IPS-18c (cell line): ENCODE measurements around the gene LAMC1.

Experiments
- H3K4me3 ChIP-seq: 2 replicates; pipeline ENCODE4 v1.7.0; 2013; ENCODE audit warnings: low read depth, mild to moderate bottlenecking, low read length, moderate library complexity; ENCODE audit not compliant: insufficient read depth
- H3K9me3 ChIP-seq: one replicate; pipeline ENCODE4 v1.6.1; 2013; ENCODE audit warnings: mild to moderate bottlenecking, low read length, moderate library complexity; ENCODE audit not compliant: control insufficient read depth, insufficient read depth

The LAMC1 gene

DNA sequence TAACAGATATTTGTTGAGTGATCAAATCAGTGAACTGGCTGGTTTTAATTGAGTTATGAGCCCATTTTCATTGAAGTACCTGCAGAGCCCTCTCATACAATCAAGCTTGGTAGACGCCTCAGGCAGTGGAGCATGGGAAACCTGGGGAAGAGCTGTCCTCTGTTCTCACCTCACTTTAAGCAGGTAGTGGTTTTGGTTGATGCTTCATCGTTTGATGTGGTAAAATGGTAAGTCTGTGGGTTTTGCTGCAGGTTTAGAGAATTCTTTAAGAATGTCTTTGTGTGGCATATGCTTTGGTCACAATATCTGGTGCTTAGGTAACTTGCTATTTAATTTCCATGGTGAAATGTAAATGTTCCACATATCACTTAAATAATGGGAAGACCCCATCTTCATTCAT, 10.0 kb downstream of the LAMC1 start:
- Histone ChIP-seq H3K9me3 (no peaks in the 10 kb centered on the region), H3K4me3 (no peak overlapping the region)

GRCh38 chr1:183034682-183035081, 11.5 kb downstream of the LAMC1 start:
- no peak overlapping the region for H3K4me3 ChIP-seq
- no peaks in the 10 kb centered on the region for H3K9me3 ChIP-seq

GRCh38 chr1:183038333-183038866, 15.2 kb downstream of the LAMC1 start:
- H3K4me3 ChIP-seq, result no peak overlapping the region
- no peaks in the 10 kb centered on the region for H3K9me3 ChIP-seq

DNA sequence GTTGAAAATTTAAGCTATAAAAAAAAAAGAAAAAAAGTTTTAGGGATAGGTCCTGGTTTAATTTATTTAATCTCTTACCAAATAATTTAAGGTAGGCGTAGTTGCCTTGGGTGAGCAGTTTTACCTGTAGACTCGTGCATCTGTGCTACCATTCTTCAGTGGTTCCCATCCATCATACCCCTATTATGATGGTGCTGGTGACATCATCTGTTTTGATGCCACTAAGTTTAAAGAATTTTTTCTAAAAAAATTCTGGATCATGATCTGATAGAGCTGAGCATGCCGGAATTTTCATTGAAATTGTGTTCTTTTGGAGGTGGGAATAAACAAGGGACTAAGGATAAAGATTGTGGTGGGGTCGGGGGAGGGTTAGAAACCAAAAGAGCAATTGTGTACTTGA, 15.7 kb downstream of the LAMC1 start:
- Histone ChIP-seq H3K9me3 (no peaks in the 10 kb centered on the region), H3K4me3 (no peak overlapping the region)

- H3K9me3 ChIP-seq, result no peaks in the 10 kb centered on the region
- no peak overlapping the region for H3K4me3 ChIP-seq
Measured at GRCh38 chr1:183039330-183039729, 16.1 kb downstream of the LAMC1 start.

DNA sequence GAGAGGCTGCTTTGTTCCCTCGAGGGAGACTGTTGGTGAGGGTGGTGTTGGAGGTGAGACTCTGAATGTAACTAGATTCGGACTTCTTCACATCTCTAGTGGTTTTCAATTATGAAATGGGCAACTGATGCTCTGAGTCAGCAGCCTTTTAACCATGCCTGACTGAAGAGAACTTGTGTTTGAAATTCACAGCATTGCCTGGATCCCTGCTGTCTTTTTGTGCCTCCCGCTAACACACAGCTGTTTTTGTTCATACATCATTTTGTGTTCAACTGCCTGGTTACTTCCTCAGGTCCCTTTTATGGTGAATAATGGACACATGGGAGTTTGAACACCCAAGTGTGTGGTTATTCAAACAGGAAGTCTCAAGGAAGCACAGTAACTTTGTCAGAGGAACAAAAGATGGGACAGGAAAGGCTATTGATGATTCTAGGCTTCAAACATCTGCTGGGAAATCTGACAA, 16.8 kb downstream of the LAMC1 start:
- H3K4me3 ChIP-seq, result no peak overlapping the region

GRCh38 chr1:183040547-183040971, 17.3 kb downstream of the LAMC1 start:
- Histone ChIP-seq H3K9me3 (no peaks in the 10 kb centered on the region), H3K4me3 (no peak overlapping the region)

More for the DNA sequence above, 16.8 kb downstream of the LAMC1 start:
- H3K9me3 ChIP-seq, result no peaks in the 10 kb centered on the region

DNA sequence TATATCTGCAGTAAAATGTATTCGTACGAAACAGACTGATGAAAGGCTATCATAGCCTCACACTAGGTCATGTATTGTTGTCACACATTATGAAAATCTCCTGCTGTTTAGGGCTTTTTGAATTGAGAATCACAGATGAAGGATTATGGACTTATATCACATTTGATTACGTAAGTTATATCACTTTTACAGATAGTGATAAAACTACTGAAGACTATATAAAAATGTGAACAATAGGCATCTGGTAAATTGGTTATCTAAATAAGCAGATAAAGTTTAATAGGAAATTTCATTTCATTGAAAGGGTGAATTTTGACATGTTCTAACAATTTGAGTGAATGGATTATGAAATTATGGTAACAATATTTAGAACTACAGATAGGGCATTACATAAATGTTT, 20.0 kb downstream of the LAMC1 start:
- no peak overlapping the region for H3K4me3 ChIP-seq
- no peaks in the 10 kb centered on the region for H3K9me3 ChIP-seq

- no peaks in the 10 kb centered on the region for H3K9me3 ChIP-seq
- H3K4me3 ChIP-seq, result no peak overlapping the region
Measured at GRCh38 chr1:183043872-183044854, 20.9 kb downstream of the LAMC1 start.

DNA sequence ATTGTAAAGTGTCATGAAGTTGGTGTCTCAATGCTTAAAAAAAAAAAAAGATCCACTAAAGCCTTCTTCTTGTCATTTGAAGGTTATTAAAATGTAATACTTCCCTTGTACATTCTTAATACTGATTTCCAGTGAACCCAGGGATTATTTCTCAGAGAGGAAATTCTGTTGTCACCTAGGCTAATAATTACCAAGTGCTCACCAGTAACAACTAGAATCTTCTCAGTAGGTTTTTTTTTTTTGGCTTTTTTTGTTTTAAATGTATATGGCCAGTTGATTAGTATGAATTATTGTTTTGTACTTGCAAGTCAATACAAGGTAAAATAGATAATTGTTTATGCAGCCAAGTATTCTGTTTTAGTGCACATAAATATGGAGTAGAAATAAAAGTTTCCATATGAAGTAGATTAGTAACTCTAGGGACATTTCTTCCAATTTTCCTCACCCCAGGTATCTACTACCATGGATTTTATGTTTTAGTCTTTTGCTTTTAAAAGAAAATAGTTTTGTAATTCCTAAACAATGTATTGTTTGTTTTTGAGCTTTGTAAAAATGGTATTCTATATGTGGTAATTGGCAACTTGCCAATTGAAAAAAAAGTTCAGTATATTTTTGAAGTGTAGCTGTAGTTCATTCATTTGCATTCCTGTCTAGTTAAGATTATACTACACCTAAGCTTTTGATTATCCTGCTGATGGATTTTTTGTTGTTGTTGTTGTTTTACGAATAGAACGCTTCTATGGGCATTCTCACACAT, 21.9 kb downstream of the LAMC1 start:
- H3K9me3 ChIP-seq, result no peaks in the 10 kb centered on the region
- H3K4me3 ChIP-seq, result no peak overlapping the region

DNA sequence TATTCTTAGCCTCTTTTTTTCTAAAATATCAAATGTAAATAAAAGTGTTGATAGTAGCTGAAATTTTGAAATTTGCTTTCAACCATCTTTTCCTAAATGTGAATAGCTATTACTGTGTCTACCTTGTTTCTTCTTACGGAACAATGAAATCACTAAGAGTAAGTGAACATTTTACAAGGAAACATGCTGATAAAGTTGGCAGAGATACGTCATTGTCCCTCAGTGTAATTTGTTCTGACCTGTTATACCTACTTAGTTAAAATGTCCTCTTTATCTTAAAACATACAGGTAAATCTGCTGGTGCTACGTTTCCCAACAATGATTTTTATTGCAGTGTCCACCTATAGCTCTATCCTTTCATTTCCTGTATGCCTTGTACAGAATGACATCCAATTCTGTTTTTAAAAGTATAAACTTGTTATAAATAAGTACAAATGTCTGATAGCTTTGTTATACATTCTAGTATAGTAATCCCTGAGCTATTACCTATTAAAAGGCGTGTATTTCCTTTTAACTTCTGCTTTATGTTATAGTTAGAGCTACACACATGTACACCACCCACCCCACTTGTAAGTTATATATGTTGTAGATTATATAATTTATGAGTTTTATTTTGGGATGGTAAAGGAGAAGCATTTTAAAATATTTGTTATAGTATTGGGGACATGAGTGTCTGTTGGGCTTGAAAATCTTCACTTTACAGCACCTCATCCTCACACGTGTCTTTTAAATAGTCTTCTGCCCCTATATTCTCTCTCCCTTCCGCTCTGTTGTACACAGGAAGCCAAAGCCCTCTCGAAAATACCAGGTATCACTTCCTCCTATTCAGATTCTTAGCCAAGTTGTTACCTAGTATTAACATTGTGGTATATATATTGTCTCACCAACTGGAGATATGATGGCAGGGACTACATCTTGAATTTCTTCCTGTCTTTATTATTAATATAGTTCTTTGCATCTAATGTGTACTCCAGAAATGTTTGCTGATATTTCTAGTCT, 25.2 kb downstream of the LAMC1 start:
- no peak overlapping the region for H3K4me3 ChIP-seq
- H3K9me3 ChIP-seq, result no peaks in the 10 kb centered on the region

GRCh38 chr1:183051546-183051945, 28.3 kb downstream of the LAMC1 start:
- no peak overlapping the region for H3K4me3 ChIP-seq
- no peaks in the 10 kb centered on the region for H3K9me3 ChIP-seq

- H3K4me3 ChIP-seq, result no peak overlapping the region
- no peaks in the 10 kb centered on the region for H3K9me3 ChIP-seq
Measured at GRCh38 chr1:183052861-183053260, 29.6 kb downstream of the LAMC1 start.

- Histone ChIP-seq H3K4me3 (no peak overlapping the region), H3K9me3 (no peaks in the 10 kb centered on the region)
Measured at GRCh38 chr1:183058851-183059502, 35.8 kb downstream of the LAMC1 start.

DNA sequence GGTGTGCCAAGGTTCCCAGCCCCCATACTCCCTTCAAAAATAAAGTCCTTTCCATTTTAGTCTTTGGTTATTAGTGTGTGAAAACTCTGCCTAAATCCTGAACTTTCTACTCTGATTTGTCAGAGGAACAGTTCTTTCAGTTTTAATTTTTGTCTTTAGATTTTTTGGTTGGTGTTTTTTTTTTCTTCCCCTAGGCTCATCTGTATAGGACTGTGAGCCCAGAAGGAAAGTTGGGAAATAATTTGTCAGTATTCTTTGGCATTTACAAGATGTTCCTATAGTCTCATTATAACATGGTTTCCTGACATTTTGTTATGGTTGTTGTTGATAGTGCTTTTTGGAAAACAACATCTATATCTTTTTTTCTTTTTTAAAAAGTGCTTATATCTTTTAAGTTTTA, 38.0 kb downstream of the LAMC1 start:
- Histone ChIP-seq H3K4me3 (no peak overlapping the region), H3K9me3 (no peaks in the 10 kb centered on the region)

- Histone ChIP-seq H3K4me3 (no peak overlapping the region), H3K9me3 (no peaks in the 10 kb centered on the region)
Measured at GRCh38 chr1:183063349-183063748, 40.1 kb downstream of the LAMC1 start.
